HEK293T (cell line): Measurements from ENCODE around the gene MYO18B.

Experiments used
- ARNT ChIP-seq: fragments of 450-650 bp; IDR thresholded peaks from 2 replicates; pipeline ENCODE4 v1.6.1; 2017; ENCODE audit warnings: mild to moderate bottlenecking
- FOXA1 ChIP-seq: fragments of 450-650 bp; IDR thresholded peaks from 2 replicates; pipeline ENCODE4 v1.6.1; 2016; ENCODE audit warnings: mild to moderate bottlenecking
- FOXK2 ChIP-seq: fragments of 450-650 bp; IDR thresholded peaks from 2 replicates; pipeline ENCODE4 v1.6.1; 2016; ENCODE audit warnings: mild to moderate bottlenecking
- HDGF ChIP-seq: fragments of 450-650 bp; IDR thresholded peaks from 2 replicates; pipeline ENCODE4 v1.6.1; 2017; ENCODE audit warnings: antibody characterized with exemption, borderline replicate concordance
- SP1 ChIP-seq: fragments of 450-650 bp; IDR thresholded peaks from 2 replicates; pipeline ENCODE4 v1.6.1; 2017

- TF ChIP-seq ARNT (no peak), FOXA1 (no peak), SP1 (no peak), FOXK2 (no peak), HDGF (no peak)
Observed at GRCh38 chr22:25876871-25877270, 134.9 kb downstream of the MYO18B start.
